NCI-H82 treated with DMSO at 0.1 percent for 48 hours (cell line): Measurements from ENCODE around the gene CD9.
"Not testable (repeated sequence)": the region's sequence is repeated elsewhere in the genome, so short reads cannot be mapped to it uniquely, and the experiment has no call there.

ENCODE experiments used
- DNase-seq: peaks from one replicate; lab custom pipeline; 2025; ENCODE audit not compliant: unreplicated experiment; lab: John Stamatoyannopoulos, UW

Gene CD9

GRCh38 chr12:6200256-6201212 is at the start of gene CD9:
Gene CD9 (plus strand): TSS chr12:6200400. CDS start chr12:6200500, 100 bp downstream.
- DNase-seq: no peak

- no peak for DNase-seq
Measured at GRCh38 chr12:6154730-6155459, 45.3 kb upstream of the CD9 start.

GRCh38 chr12:6157482-6157881 is 42.7 kb upstream of the CD9 start:
- no peak for DNase-seq

GRCh38 chr12:6158255-6158654 is 41.9 kb upstream of the CD9 start:
- no peak for DNase-seq

- DNase-seq: no peak
Measured at GRCh38 chr12:6158749-6159148, 41.5 kb upstream of the CD9 start.

- DNase-seq: not testable (repeated sequence)
Measured at GRCh38 chr12:6159166-6160011, 40.8 kb upstream of the CD9 start.

- not testable (repeated sequence) for DNase-seq
Measured at GRCh38 chr12:6160049-6160649, 40.1 kb upstream of the CD9 start.

GRCh38 chr12:6161124-6161882 is 38.9 kb upstream of the CD9 start:
- no peak for DNase-seq

- DNase-seq: no peak
Measured at GRCh38 chr12:6163416-6164060, 36.7 kb upstream of the CD9 start.

GRCh38 chr12:6165395-6165794 is 34.8 kb upstream of the CD9 start:
- DNase-seq: no peak

- no peak for DNase-seq
Measured at GRCh38 chr12:6166808-6167207, 33.4 kb upstream of the CD9 start.

GRCh38 chr12:6167327-6168280 is 32.6 kb upstream of the CD9 start:
- no peak for DNase-seq

- DNase-seq: no peak
Measured at GRCh38 chr12:6171409-6172015, 28.7 kb upstream of the CD9 start.

- no peak for DNase-seq
Measured at GRCh38 chr12:6172086-6172485, 28.1 kb upstream of the CD9 start.

- DNase-seq: no peak
Measured at GRCh38 chr12:6172862-6173261, 27.3 kb upstream of the CD9 start.

- DNase-seq: no peak
Measured at GRCh38 chr12:6177642-6178358, 22.4 kb upstream of the CD9 start.
